Kidney epithelial cell (primary cell): Measurements from ENCODE around the gene DLG2. TPM values are rescaled to one million over a fixed set of nuclear protein-coding genes. Genes with fewer than 3 reads are reported as not detected.

ENCODE experiments used
- DNase-seq: peaks from one replicate; pipeline ENCODE4 v3.0.0-alpha.2; 2010; ENCODE audit warnings: low read depth
- H3K27me3 ChIP-seq: 2 replicates; pipeline ENCODE4 v1.6.0; 2011; ENCODE audit warnings: low read length; ENCODE audit not compliant: control insufficient read depth, insufficient read depth
- H3K36me3 ChIP-seq: 2 replicates; pipeline ENCODE4 v1.5.1; 2011; ENCODE audit warnings: low read length; ENCODE audit not compliant: control insufficient read depth, insufficient read depth
- H3K4me3 ChIP-seq: 2 replicates; pipeline ENCODE4 v1.5.1; 2011; ENCODE audit warnings: low read depth, mild to moderate bottlenecking, control low read depth, low read length
- CTCF ChIP-seq: IDR thresholded peaks from 2 replicates; pipeline ENCODE4 v1.5.1; 2011; ENCODE audit warnings: mild to moderate bottlenecking, moderate library complexity, low read length, control low read depth, inconsistent platforms; ENCODE audit not compliant: insufficient read depth, poor library complexity, severe bottlenecking
- total RNA-seq: library from RNA; depleted of rRNA; stranded (reverse); fragments of >200 nt; gene quantifications from 2 replicates; pipeline ENCODE4 v1.2.3, GENCODE V29; 2015

The DLG2 gene
- total RNA-seq, 1 donor from 2014 or later = 0.75 TPM

- Histone ChIP-seq H3K4me3 (no peak overlapping the region), H3K27me3 (no peaks in the 10 kb centered on the region), H3K36me3 (no peaks in the 10 kb centered on the region)
- no peak for TF ChIP-seq CTCF
- DNase-seq = no peak
Observed at GRCh38 chr11:83558281-83558680, 2068.9 kb downstream of the DLG2 start.

GRCh38 chr11:83557653-83558052 lies 2069.5 kb downstream of the DLG2 start:
- H3K4me3 ChIP-seq = no peak overlapping the region
- TF ChIP-seq CTCF = no peak
- H3K27me3 ChIP-seq = no peaks in the 10 kb centered on the region
- no peaks in the 10 kb centered on the region for H3K36me3 ChIP-seq
- DNase-seq = no peak

- no peak overlapping the region for H3K4me3 ChIP-seq
- no peak for DNase-seq
- no peaks in the 10 kb centered on the region for H3K27me3 ChIP-seq
- no peak for TF ChIP-seq CTCF
- no peaks in the 10 kb centered on the region for H3K36me3 ChIP-seq
Observed at GRCh38 chr11:83554876-83555275, 2072.3 kb downstream of the DLG2 start.

- TF ChIP-seq CTCF = no peak
- Histone ChIP-seq H3K36me3 (no peaks in the 10 kb centered on the region), H3K4me3 (no peak overlapping the region), H3K27me3 (no peaks in the 10 kb centered on the region)
- no peak for DNase-seq
Observed at GRCh38 chr11:83549984-83550667, 2077.0 kb downstream of the DLG2 start.

GRCh38 chr11:83546368-83546767 lies 2080.8 kb downstream of the DLG2 start:
- no peaks in the 10 kb centered on the region for H3K36me3 ChIP-seq
- no peak for TF ChIP-seq CTCF
- H3K27me3 ChIP-seq = no peaks in the 10 kb centered on the region
- no peak for DNase-seq
- H3K4me3 ChIP-seq = no peak overlapping the region

- Histone ChIP-seq H3K36me3 (no peaks in the 10 kb centered on the region), H3K27me3 (no peaks in the 10 kb centered on the region), H3K4me3 (no peak overlapping the region)
- no peak for TF ChIP-seq CTCF
- DNase-seq = no peak
Observed at GRCh38 chr11:83545494-83546260, 2081.5 kb downstream of the DLG2 start.
